ENCODE data around the gene KCNQ4.

DNA sequence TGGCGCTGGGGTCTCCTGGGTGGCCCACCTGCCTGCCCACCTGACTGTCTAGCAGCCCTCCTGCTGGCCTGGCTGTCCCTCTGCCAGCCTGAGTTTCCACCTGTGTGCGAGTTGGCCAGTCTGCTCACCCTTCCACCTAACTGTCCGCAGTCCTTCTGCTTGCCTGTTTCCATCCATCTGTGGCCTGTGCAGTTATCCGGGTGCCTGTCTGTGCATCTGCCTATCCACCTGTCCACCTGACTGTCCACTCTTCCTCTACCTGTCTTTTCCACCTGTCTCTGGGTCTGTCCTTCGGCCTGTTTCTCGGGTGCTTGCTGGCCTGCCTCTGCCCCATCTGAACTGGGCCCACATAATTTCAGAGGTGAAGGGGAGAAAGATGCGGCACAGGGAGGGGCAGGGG, 1.9 kb downstream of the KCNQ4 start:
- TF ChIP-seq CTCF (IDR thresholded peaks at IDR 0.05; ENCODE audit: low read depth, low read length, poor library complexity, severe bottlenecking) (no peak), EZH2phosphoT487 (IDR thresholded peaks at IDR 0.05; ENCODE audit: borderline replicate concordance, low read length) (no peak)

Measured in DOHH2 (cell line).